Ishikawa (cell line): ENCODE measurements around the gene HEBP1.

Experiments
- CEBPB ChIP-seq: IDR thresholded peaks from 2 replicates; pipeline ENCODE4 v1.6.1; 2012
- CREB1 ChIP-seq: IDR thresholded peaks from 2 replicates; pipeline ENCODE4 v1.6.1; 2012; ENCODE audit warnings: low read depth
- EGR1 ChIP-seq: IDR thresholded peaks from 2 replicates; pipeline ENCODE4 v1.6.1; 2012
- EP300 ChIP-seq: IDR thresholded peaks from 2 replicates; pipeline ENCODE4 v1.6.1; 2012; ENCODE audit warnings: borderline replicate concordance
- FOXM1 ChIP-seq: IDR thresholded peaks from 2 replicates; pipeline ENCODE4 v1.6.1; 2012; ENCODE audit warnings: low read depth, borderline replicate concordance
- NFIC ChIP-seq: IDR thresholded peaks from 2 replicates; pipeline ENCODE4 v1.6.1; 2012
- RAD21 ChIP-seq: IDR thresholded peaks from 2 replicates; pipeline ENCODE4 v1.6.1; 2012; ENCODE audit warnings: low read depth
- TAF1 ChIP-seq: IDR thresholded peaks from 2 replicates; pipeline ENCODE4 v1.6.1; 2012; ENCODE audit warnings: low read depth, mild to moderate bottlenecking
- TCF12 ChIP-seq: IDR thresholded peaks from 2 replicates; pipeline ENCODE4 v1.6.1; 2012; ENCODE audit warnings: low read depth
- TEAD4 ChIP-seq: IDR thresholded peaks from 2 replicates; pipeline ENCODE4 v1.6.1; 2012
- USF1 ChIP-seq: IDR thresholded peaks from 2 replicates; pipeline ENCODE4 v1.6.1; 2012
- YY1 ChIP-seq: IDR thresholded peaks from 2 replicates; pipeline ENCODE4 v1.6.1; 2012; ENCODE audit warnings: low read depth
- TF ChIP-seq, protein P1 (sequence below): IDR thresholded peaks from 2 replicates; pipeline ENCODE4 v1.6.1; 2012; ENCODE audit warnings: low read depth, mild to moderate bottlenecking
- TF ChIP-seq, protein P2 (sequence below): IDR thresholded peaks from 2 replicates; pipeline ENCODE4 v1.6.1; 2012

- TF ChIP-seq CREB1, result no peak
- TF ChIP-seq, protein P1, sequence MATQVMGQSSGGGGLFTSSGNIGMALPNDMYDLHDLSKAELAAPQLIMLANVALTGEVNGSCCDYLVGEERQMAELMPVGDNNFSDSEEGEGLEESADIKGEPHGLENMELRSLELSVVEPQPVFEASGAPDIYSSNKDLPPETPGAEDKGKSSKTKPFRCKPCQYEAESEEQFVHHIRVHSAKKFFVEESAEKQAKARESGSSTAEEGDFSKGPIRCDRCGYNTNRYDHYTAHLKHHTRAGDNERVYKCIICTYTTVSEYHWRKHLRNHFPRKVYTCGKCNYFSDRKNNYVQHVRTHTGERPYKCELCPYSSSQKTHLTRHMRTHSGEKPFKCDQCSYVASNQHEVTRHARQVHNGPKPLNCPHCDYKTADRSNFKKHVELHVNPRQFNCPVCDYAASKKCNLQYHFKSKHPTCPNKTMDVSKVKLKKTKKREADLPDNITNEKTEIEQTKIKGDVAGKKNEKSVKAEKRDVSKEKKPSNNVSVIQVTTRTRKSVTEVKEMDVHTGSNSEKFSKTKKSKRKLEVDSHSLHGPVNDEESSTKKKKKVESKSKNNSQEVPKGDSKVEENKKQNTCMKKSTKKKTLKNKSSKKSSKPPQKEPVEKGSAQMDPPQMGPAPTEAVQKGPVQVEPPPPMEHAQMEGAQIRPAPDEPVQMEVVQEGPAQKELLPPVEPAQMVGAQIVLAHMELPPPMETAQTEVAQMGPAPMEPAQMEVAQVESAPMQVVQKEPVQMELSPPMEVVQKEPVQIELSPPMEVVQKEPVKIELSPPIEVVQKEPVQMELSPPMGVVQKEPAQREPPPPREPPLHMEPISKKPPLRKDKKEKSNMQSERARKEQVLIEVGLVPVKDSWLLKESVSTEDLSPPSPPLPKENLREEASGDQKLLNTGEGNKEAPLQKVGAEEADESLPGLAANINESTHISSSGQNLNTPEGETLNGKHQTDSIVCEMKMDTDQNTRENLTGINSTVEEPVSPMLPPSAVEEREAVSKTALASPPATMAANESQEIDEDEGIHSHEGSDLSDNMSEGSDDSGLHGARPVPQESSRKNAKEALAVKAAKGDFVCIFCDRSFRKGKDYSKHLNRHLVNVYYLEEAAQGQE, result no peak
- no peak for TF ChIP-seq USF1
- TF ChIP-seq YY1, result no peak
- TF ChIP-seq, protein P2, sequence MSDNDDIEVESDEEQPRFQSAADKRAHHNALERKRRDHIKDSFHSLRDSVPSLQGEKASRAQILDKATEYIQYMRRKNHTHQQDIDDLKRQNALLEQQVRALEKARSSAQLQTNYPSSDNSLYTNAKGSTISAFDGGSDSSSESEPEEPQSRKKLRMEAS, result no peak
- no peak for TF ChIP-seq CEBPB
- no peak for TF ChIP-seq TAF1
- TF ChIP-seq EGR1, result no peak
- no peak for TF ChIP-seq FOXM1
- TF ChIP-seq EP300, result no peak
- no peak for TF ChIP-seq TCF12
- TF ChIP-seq RAD21, result no peak
- TF ChIP-seq TEAD4, result no peak
- no peak for TF ChIP-seq NFIC
These were observed 48.0 kb downstream of the HEBP1 start, which contains the start of gene GPRC5D for GRCh38 chr12:12952036-12952435.
